Stomach (tissue), 9 donors: ENCODE results near the gene KIF17. TPM values are rescaled to one million over a fixed set of nuclear protein-coding genes. Genes with fewer than 3 reads are reported as not detected.

Experiments
- DNase-seq, 2 donors: peaks; one replicate each; pipeline versions ENCODE4 v3.0.0 to v3.0.0-alpha.2; 2013 to 2019
- H3K27ac ChIP-seq, 5 donors: fragments of 200-600 bp in 4 of 5; sonication (generic) in 4 of 5; one replicate each; pipeline ENCODE4 v1.5.1; 2013 to 2019; ENCODE audit warnings: mild to moderate bottlenecking in 1 of 5, moderate library complexity in 1 of 5
- H3K27me3 ChIP-seq, 3 donors: fragments of 200-600 bp; sonication (generic); one replicate each; pipeline ENCODE4 v1.5.1; 2017 to 2019; ENCODE audit warnings: mixed run types in 1 of 3
- H3K36me3 ChIP-seq, 4 donors: fragments of 200-600 bp; sonication (generic); 1 replicate in 3 of 4; 2 replicates in 1 of 4; pipeline ENCODE4 v1.5.1; 2016 to 2019
- H3K4me1 ChIP-seq, 4 donors: fragments of 200-600 bp; sonication (generic); one replicate each; pipeline ENCODE4 v1.5.1; 2016 to 2019
- H3K4me3 ChIP-seq, 4 donors: fragments of 200-600 bp; sonication (generic) in 3 of 4; one replicate each; pipeline ENCODE4 v1.5.1; 2016 to 2019; ENCODE audit warnings: mild to moderate bottlenecking in 1 of 4
- H3K9me3 ChIP-seq, 4 donors: fragments of 200-600 bp; sonication (generic); one replicate each; pipeline ENCODE4 v1.5.1; 2016 to 2019
- CTCF ChIP-seq, 7 experiments: fragments of 450-650 bp in 4 of 7; fragments of 200-600 bp in 3 of 7; sonication (generic) in 3 of 7; IDR thresholded peaks; one replicate each; pipeline ENCODE4 v1.5.1; 2016 to 2019; ENCODE audit warnings: antibody characterized with exemption in 7 of 7, control low read depth in 2 of 7, mild to moderate bottlenecking in 1 of 7
- EP300 ChIP-seq: sonication (generic); formaldehyde crosslinking; IDR thresholded peaks from one replicate; pipeline ENCODE4 v1.6.1; 2017; ENCODE audit warnings: antibody characterized with exemption
- POLR2A ChIP-seq, 4 donors: fragments of 450-650 bp; IDR thresholded peaks; one replicate each; pipeline ENCODE4 v1.6.1; 2016; ENCODE audit warnings: antibody characterized with exemption in 4 of 4, control low read depth in 2 of 4, mild to moderate bottlenecking in 1 of 4, moderate library complexity in 1 of 4
- POLR2AphosphoS5 ChIP-seq, 3 donors: sonication (generic); formaldehyde crosslinking; IDR thresholded peaks; one replicate each; pipeline ENCODE4 v1.6.1; 2016; ENCODE audit warnings: antibody characterized with exemption in 3 of 3
- WGBS, 5 donors: extraction: QIAGEN DNeasy Blood & Tissue Kit in 3 of 5; methylation state at CpG; one replicate each; pipeline versions ENCODE4 v1.1.5 to v1.1.7; 2013 to 2018; 5-methylcytosine and 5-hydroxymethylcytosine counted together
- intact Hi-C: fragments of 100-400 bp; cut with DNase I; formaldehyde crosslinking; loops from one replicate; pipeline ENCODE4 v1.15.1; 2023; ENCODE audit warnings: low total_unique reads
- polyA plus RNA-seq, 3 donors: library from polyadenylated mRNA; stranded (reverse); fragments of 200-250 nt; gene quantifications; one replicate each; pipeline ENCODE4 v1.2.3, GENCODE V29; 2013
- total RNA-seq, 5 donors: library from RNA; depleted of rRNA; stranded (reverse); fragments of >200 nt; gene quantifications; one replicate each; pipeline versions ENCODE4 v1.1.0 to v1.2.3, GENCODE V29; 2014 to 2016
- donor health status: healthy with polysubstance abuse.
- donor health status: Bipolar disorder and iron deficiency.
- donor health status: healthy.

Gene KIF17
- total and polyA plus RNA-seq, 8 donors: 0.56 to 1.5 (median 1.3) TPM; not detected in 3

- Histone ChIP-seq H3K9me3 (no peaks in the 10 kb centered on the region), H3K27ac (no peak overlapping the region), H3K27me3 (no peaks in the 10 kb centered on the region), H3K36me3 (peaks cover 55 to 100% (median 99%) of the 10 kb centered on the region in 4 donors), H3K4me3 (no peak overlapping the region), H3K4me1 (no peaks in the 10 kb centered on the region)
- TF ChIP-seq CTCF (IDR thresholded peaks at IDR 0.05) (no peak), EP300 (no peak), POLR2A (IDR thresholded peaks at IDR 0.05) (no peak), POLR2AphosphoS5 (IDR thresholded peaks at IDR 0.05) (no peak)
- 72 to 89% (median 88%) methylated on average over 14 of the region's 14 CpGs for WGBS, 5 donors
- intact Hi-C loops: no loop called here
- no peak for DNase-seq
Observed at GRCh38 chr1:20645414-20645813, 72.4 kb downstream of the KIF17 start.

- no peak overlapping the region for H3K4me3 ChIP-seq
- intact Hi-C loops: no loop called here
- H3K9me3 ChIP-seq: no peaks in the 10 kb centered on the region
- DNase-seq: no peak
- peaks cover 53 to 100% (median 99%) of the 10 kb centered on the region in 4 donors for H3K36me3 ChIP-seq
- no peaks in the 10 kb centered on the region for H3K27me3 ChIP-seq
- H3K27ac ChIP-seq: no peak overlapping the region
- no peak for TF ChIP-seq EP300
- TF ChIP-seq POLR2AphosphoS5 (IDR thresholded peaks at IDR 0.05): no peak
- no peak for TF ChIP-seq CTCF (IDR thresholded peaks at IDR 0.05)
- H3K4me1 ChIP-seq: no peaks in the 10 kb centered on the region
- WGBS, 5 donors: 87 to 95% (median 95%) methylated on average over 13 of the region's 13 CpGs
Observed at GRCh38 chr1:20644416-20644815, 73.4 kb downstream of the KIF17 start.

DNA sequence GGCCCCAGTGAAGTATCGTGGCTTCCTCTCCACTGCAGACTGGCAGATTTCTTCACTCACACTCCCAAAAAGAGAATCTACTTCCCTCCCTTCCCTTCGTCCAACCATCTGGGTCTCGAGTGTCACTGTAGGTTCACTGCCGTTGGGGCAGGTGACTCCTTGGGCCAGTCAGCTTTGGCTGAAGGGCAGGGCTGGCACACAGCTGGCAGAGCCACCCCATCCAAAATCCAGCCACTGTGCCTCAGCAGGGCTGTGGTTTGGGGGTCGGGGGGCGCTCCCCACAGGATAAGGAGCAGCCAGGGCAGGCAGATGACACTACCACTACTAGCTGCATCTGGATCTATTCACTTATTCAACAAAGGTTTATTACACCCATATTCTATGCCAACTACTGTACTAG lies 74.7 kb downstream of the KIF17 start:
- Histone ChIP-seq H3K36me3 (peaks cover 53 to 100% (median 99%) of the 10 kb centered on the region in 4 donors), H3K9me3 (no peaks in the 10 kb centered on the region), H3K4me3 (no peak overlapping the region), H3K27me3 (no peaks in the 10 kb centered on the region), H3K27ac (no peak overlapping the region), H3K4me1 (no peaks in the 10 kb centered on the region)
- DNase-seq: no peak
- intact Hi-C loops: no loop called here
- WGBS, 5 donors: 58 to 84% (median 71%) methylated on average over 6 of the region's 6 CpGs
- TF ChIP-seq POLR2A (IDR thresholded peaks at IDR 0.05) (no peak), POLR2AphosphoS5 (IDR thresholded peaks at IDR 0.05) (no peak), CTCF (IDR thresholded peaks at IDR 0.05) (no peak), EP300 (no peak)

DNA sequence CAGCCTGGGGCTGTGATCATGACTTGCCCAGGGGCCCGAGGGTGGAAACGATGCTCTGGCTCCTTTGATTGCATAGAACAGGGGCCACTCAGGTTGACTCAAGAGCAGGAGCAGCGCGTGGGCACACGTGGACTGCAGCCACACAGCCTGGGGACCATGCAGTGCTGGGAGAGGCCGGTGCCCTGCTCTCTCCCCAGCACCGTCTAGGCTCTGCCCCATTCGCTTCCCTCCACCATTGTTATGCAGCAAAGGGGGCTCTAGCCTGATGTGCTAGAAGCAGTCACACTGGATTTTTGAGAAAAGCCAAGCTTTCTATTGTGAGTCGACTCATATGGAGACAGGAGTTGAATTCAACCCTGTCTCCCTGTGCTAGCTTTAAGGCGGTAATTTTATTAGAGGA lies 75.8 kb downstream of the KIF17 start:
- intact Hi-C loops: no loop called here
- Histone ChIP-seq H3K4me3 (no peak overlapping the region), H3K9me3 (no peaks in the 10 kb centered on the region), H3K27ac (no peak overlapping the region), H3K27me3 (no peaks in the 10 kb centered on the region), H3K36me3 (peaks cover 52 to 100% (median 99%) of the 10 kb centered on the region in 4 donors), H3K4me1 (peaks cover 0 to 3% (median under 1%) of the 10 kb centered on the region in 4 donors)
- DNase-seq: no peak
- TF ChIP-seq CTCF (IDR thresholded peaks at IDR 0.05) (no peak), EP300 (no peak), POLR2AphosphoS5 (IDR thresholded peaks at IDR 0.05) (no peak), POLR2A (IDR thresholded peaks at IDR 0.05) (no peak)
- 75 to 96% (median 82%) methylated on average over 3 to 10 of the region's 10 CpGs for WGBS, 5 donors
